Endothelial cell of umbilical vein (primary cell): Measurements from ENCODE around the gene FYB2. TPM values are rescaled to one million over a fixed set of nuclear protein-coding genes. Genes with fewer than 3 reads are reported as not detected.

ENCODE experiments used
- BruUV-seq: library from RNA; stranded (reverse); fragments of 400-500 nt; replicated peaks from 2 replicates; lab custom pipeline; 2021; lab: Mats Ljungman, UMichigan
- CTCF ChIA-PET: fragments of 300-600, 350-600 bp; sonication (Branson Sonifier 250); formaldehyde crosslinking; loops from one replicate; lab custom pipeline; 2021; ENCODE audit warnings: antibody characterized with exemption, inconsistent platforms; lab: Charles Lee
- POLR2A ChIA-PET: fragments of 300-600, 350-600 bp; sonication (Branson Sonifier 250); formaldehyde crosslinking; loops from one replicate; lab custom pipeline; 2021; ENCODE audit warnings: antibody characterized with exemption, inconsistent platforms; lab: Charles Lee
- DNase-seq: peaks from one replicate; pipeline ENCODE4 v3.0.0-alpha.2; 2011; ENCODE audit warnings: low read depth, low spot score
- FAIRE-seq: peaks from 2 replicates; lab custom pipeline; 2011; peaks lifted over from hg19 to GRCh38; lab: Jason Lieb, UNC
- H2AFZ ChIP-seq: 2 replicates; pipeline ENCODE4 v1.6.0; 2012; ENCODE audit warnings: low read depth, low read length, control low read depth, inconsistent platforms
- H3K27ac ChIP-seq: 2 replicates; pipeline ENCODE4 v1.5.1; 2011; ENCODE audit warnings: low read depth, mild to moderate bottlenecking, control low read depth, low read length, moderate library complexity; ENCODE audit not compliant: insufficient read depth
- H3K27me3 ChIP-seq, 2 experiments: 2 replicates each; pipeline versions ENCODE4 v1.6.0 to v1.6.1; 2011; ENCODE audit warnings: low read length in 2 of 2, mixed read lengths in 1 of 2; ENCODE audit not compliant: control insufficient read depth in 2 of 2, insufficient read depth in 2 of 2
- H3K36me3 ChIP-seq, 2 experiments: 2 replicates in 1 of 2; 3 replicates in 1 of 2; pipeline ENCODE4 v1.5.1; 2011; ENCODE audit warnings: low read length in 2 of 2, mild to moderate bottlenecking in 1 of 2, moderate library complexity in 1 of 2; ENCODE audit not compliant: control insufficient read depth in 2 of 2, insufficient read depth in 2 of 2; ENCODE audit errors: extremely low read depth in 1 of 2
- H3K4me1 ChIP-seq: 3 replicates; pipeline ENCODE4 v1.5.1; 2011; ENCODE audit warnings: mild to moderate bottlenecking, low read length; ENCODE audit not compliant: control insufficient read depth, insufficient read depth; ENCODE audit errors: extremely low read depth
- H3K4me2 ChIP-seq: 2 replicates; pipeline ENCODE4 v1.6.1; 2011; ENCODE audit warnings: low read length, control low read depth, mixed read lengths; ENCODE audit not compliant: insufficient read depth
- H3K4me3 ChIP-seq, 3 experiments: fragments of 200-600 bp in 1 of 3; sonication (generic), shearing (Covaris generic) in 1 of 3; replicated peaks in 1 of 3; 2 replicates each; pipeline ENCODE4 v1.5.1; 2011 to 2016; ENCODE audit warnings: control low read depth in 3 of 3, low read length in 3 of 3, mild to moderate bottlenecking in 2 of 3, inconsistent platforms in 1 of 3, low read depth in 1 of 3, moderate library complexity in 1 of 3; ENCODE audit not compliant: insufficient read depth in 1 of 3
- H3K79me2 ChIP-seq: 2 replicates; pipeline ENCODE4 v1.6.0; 2012; ENCODE audit warnings: low read length, inconsistent platforms; ENCODE audit not compliant: control insufficient read depth, insufficient read depth
- H3K9ac ChIP-seq: replicated peaks from 2 replicates; pipeline ENCODE3; 2011; ENCODE audit warnings: low read length, control low read depth; ENCODE audit not compliant: insufficient read depth; ENCODE audit errors: extremely low read depth
- H3K9me1 ChIP-seq: replicated peaks from 3 replicates; pipeline ENCODE4 v1.6.0; 2011; ENCODE audit warnings: mild to moderate bottlenecking, low read length; ENCODE audit not compliant: control insufficient read depth, insufficient read depth; ENCODE audit errors: extremely low read depth
- H3K9me3 ChIP-seq: replicated peaks from 2 replicates; pipeline ENCODE4 v1.5.1; 2012; ENCODE audit warnings: low read length, inconsistent platforms; ENCODE audit not compliant: control insufficient read depth, insufficient read depth
- H4K20me1 ChIP-seq: replicated peaks from 2 replicates; pipeline ENCODE3; 2011; ENCODE audit warnings: mild to moderate bottlenecking, low read length; ENCODE audit not compliant: control insufficient read depth, insufficient read depth; ENCODE audit errors: extremely low read depth
- EZH2 ChIP-seq: IDR thresholded peaks from 2 replicates; pipeline ENCODE4 v1.6.1; 2012; ENCODE audit warnings: borderline replicate concordance, low read depth, mild to moderate bottlenecking, moderate library complexity, low read length, inconsistent platforms; ENCODE audit not compliant: severe bottlenecking
- FOS ChIP-seq: IDR thresholded peaks from 2 replicates; pipeline ENCODE4 v1.6.1; 2011; ENCODE audit warnings: mild to moderate bottlenecking, low read length, moderate library complexity, borderline replicate concordance; ENCODE audit not compliant: insufficient read depth
- GATA2 ChIP-seq: IDR thresholded peaks from 2 replicates; pipeline ENCODE4 v1.7.0; 2011; ENCODE audit warnings: low read depth, mild to moderate bottlenecking, moderate library complexity, mixed read lengths, low read length; ENCODE audit not compliant: insufficient read length, insufficient read depth
- JUN ChIP-seq: IDR thresholded peaks from 2 replicates; pipeline ENCODE4 v1.6.1; 2011; ENCODE audit warnings: borderline replicate concordance, low read depth; ENCODE audit not compliant: insufficient read length, insufficient read depth
- MAX ChIP-seq: IDR thresholded peaks from 2 replicates; pipeline ENCODE4 v1.6.1; 2011; ENCODE audit not compliant: insufficient read depth, insufficient read length
- MYC ChIP-seq: IDR thresholded peaks from one replicate; pipeline ENCODE4 v1.6.1; 2011; ENCODE audit warnings: mild to moderate bottlenecking, low read depth, low read length
- POLR2A ChIP-seq: IDR thresholded peaks from 2 replicates; pipeline ENCODE4 v1.6.1; 2012; ENCODE audit warnings: low read depth, mild to moderate bottlenecking, control low read depth, low read length
- POLR2AphosphoS5 ChIP-seq: IDR thresholded peaks from 2 replicates; pipeline ENCODE4 v1.6.1; 2012; ENCODE audit warnings: low read depth, mild to moderate bottlenecking, control low read depth, low read length, moderate library complexity; ENCODE audit not compliant: insufficient read depth
- dilution Hi-C: fragments of 300-500 bp; cut with MboI; formaldehyde crosslinking; loops from one replicate; pipeline ENCODE4 v1.15.0; 2019; ENCODE audit warnings: low sequenced_read_pairs; ENCODE audit not compliant: extremely low pct_ligation_motif_present
- intact Hi-C: fragments of 100-400 bp; cut with micrococcal nuclease; formaldehyde crosslinking; loops from one replicate; pipeline ENCODE4 v1.10.0; 2022
- polyA plus RNA-seq, 4 experiments: library from polyadenylated mRNA; depleted of rRNA in 3 of 4; stranded (reverse) in 3 of 4; unstranded in 1 of 4; fragments of >200 nt; gene quantifications; 2 replicates each; pipeline versions ENCODE4 v1.2.1 to v1.2.3, GENCODE V29; 2011 to 2012; ENCODE audit warnings: missing spikeins in 1 of 4
- total RNA-seq: library from RNA; stranded (reverse); gene quantifications from 2 replicates; pipeline ENCODE4 v1.2.3, GENCODE V29; 2021
- TF ChIP-seq, protein P1 (sequence below), 2 donors: IDR thresholded peaks; 1 replicate in 1 of 2; 2 replicates in 1 of 2; pipeline ENCODE4 v1.5.1; 2011; ENCODE audit warnings: low read length in 2 of 2, mild to moderate bottlenecking in 2 of 2, moderate library complexity in 2 of 2, control low read depth in 1 of 2, inconsistent platforms in 1 of 2, low read depth in 1 of 2; ENCODE audit not compliant: insufficient read depth in 1 of 2; ENCODE audit errors: extremely low read depth in 1 of 2

FYB2 gene
- total and polyA plus RNA-seq, 2 donors (not counting 3 experiments of a cell fraction or from before 2014, with no cell fraction given), result not detected

- intact Hi-C loops (no loop called here), dilution Hi-C loops (no loop called here)
- no peak overlapping the region for H3K27ac ChIP-seq
- no peak overlapping the region for H2AFZ ChIP-seq
- no peak for DNase-seq
- ChIA-PET POLR2A (no interaction called here), CTCF (no interaction called here)
- no peak for TF ChIP-seq POLR2A
- TF ChIP-seq EZH2, result no peak
- TF ChIP-seq GATA2, result no peak
- no peak for TF ChIP-seq MYC
- TF ChIP-seq, protein P1, sequence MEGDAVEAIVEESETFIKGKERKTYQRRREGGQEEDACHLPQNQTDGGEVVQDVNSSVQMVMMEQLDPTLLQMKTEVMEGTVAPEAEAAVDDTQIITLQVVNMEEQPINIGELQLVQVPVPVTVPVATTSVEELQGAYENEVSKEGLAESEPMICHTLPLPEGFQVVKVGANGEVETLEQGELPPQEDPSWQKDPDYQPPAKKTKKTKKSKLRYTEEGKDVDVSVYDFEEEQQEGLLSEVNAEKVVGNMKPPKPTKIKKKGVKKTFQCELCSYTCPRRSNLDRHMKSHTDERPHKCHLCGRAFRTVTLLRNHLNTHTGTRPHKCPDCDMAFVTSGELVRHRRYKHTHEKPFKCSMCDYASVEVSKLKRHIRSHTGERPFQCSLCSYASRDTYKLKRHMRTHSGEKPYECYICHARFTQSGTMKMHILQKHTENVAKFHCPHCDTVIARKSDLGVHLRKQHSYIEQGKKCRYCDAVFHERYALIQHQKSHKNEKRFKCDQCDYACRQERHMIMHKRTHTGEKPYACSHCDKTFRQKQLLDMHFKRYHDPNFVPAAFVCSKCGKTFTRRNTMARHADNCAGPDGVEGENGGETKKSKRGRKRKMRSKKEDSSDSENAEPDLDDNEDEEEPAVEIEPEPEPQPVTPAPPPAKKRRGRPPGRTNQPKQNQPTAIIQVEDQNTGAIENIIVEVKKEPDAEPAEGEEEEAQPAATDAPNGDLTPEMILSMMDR (IDR thresholded peaks at IDR 0.05; ENCODE audit: extremely low read depth in 1 of 2, insufficient read depth in 1 of 2, low read depth in 1 of 2, low read length in 2 of 2), result no peak
- no peak for TF ChIP-seq JUN
- no peak for TF ChIP-seq FOS
- TF ChIP-seq POLR2AphosphoS5, result no peak
- TF ChIP-seq MAX, result no peak
- no peaks in the 10 kb centered on the region for H3K36me3 ChIP-seq
- H4K20me1 ChIP-seq, result no peaks in the 10 kb centered on the region
- no peak overlapping the region for H3K4me2 ChIP-seq
- H3K79me2 ChIP-seq, result no peaks in the 10 kb centered on the region
- no peak overlapping the region for H3K4me3 ChIP-seq
- H3K9ac ChIP-seq, result no peak overlapping the region
- BruUV-seq, result no TSS peak
- no peak for FAIRE-seq
- no peaks in the 10 kb centered on the region for H3K27me3 ChIP-seq
- H3K9me3 ChIP-seq, result no peaks in the 10 kb centered on the region
- H3K4me1 ChIP-seq, result no peaks in the 10 kb centered on the region
- H3K9me1 ChIP-seq, result no peaks in the 10 kb centered on the region
Observed at GRCh38 chr1:56867491-56867890, 48.3 kb upstream of the FYB2 start.
